ELR (cell line): Measurements from ENCODE around the gene MAP2.

Source experiments
- DNase-seq: peaks from one replicate; pipeline ENCODE4 v3.0.0-alpha.2; 2015; ENCODE audit warnings: low read depth

The MAP2 gene

GRCh38 chr2:209726311-209726710, 302.5 kb downstream of the MAP2 start:
- no peak for DNase-seq

GRCh38 chr2:209727077-209727476, 303.2 kb downstream of the MAP2 start:
- DNase-seq: no peak

- no peak for DNase-seq
Observed at GRCh38 chr2:209734805-209735204, 311.0 kb downstream of the MAP2 start.

- no peak for DNase-seq
Observed at GRCh38 chr2:209741953-209742352, 318.1 kb downstream of the MAP2 start.

- DNase-seq: no peak
Observed at GRCh38 chr2:209753020-209753419, 329.2 kb downstream of the MAP2 start.

GRCh38 chr2:209757163-209757562, 333.3 kb downstream of the MAP2 start:
- DNase-seq: no peak

GRCh38 chr2:209761566-209761965, 337.7 kb downstream of the MAP2 start:
- no peak for DNase-seq

GRCh38 chr2:209762563-209762962, 338.7 kb downstream of the MAP2 start:
- no peak for DNase-seq

- no peak for DNase-seq
Observed at GRCh38 chr2:209763106-209763505, 339.3 kb downstream of the MAP2 start.

GRCh38 chr2:209766613-209767012, 342.8 kb downstream of the MAP2 start:
- DNase-seq: no peak

- DNase-seq: no peak
Observed at GRCh38 chr2:209767316-209767715, 343.5 kb downstream of the MAP2 start.

- no peak for DNase-seq
Observed at GRCh38 chr2:209768557-209768956, 344.7 kb downstream of the MAP2 start.

GRCh38 chr2:209771474-209772289, 347.8 kb downstream of the MAP2 start, which contains the start of gene UNC80:
TSS of gene UNC80 (plus strand) at chr2:209771832. CDS start at chr2:209772073, 241 bp downstream.
- peak; percentile 19 for DNase-seq

- DNase-seq: no peak
Observed at GRCh38 chr2:209772290-209772685, 348.4 kb downstream of the MAP2 start.

- no peak for DNase-seq
Observed at GRCh38 chr2:209773377-209773776, 349.5 kb downstream of the MAP2 start.
